ENCODE measurements around the gene GOLGA6A. TPM values are rescaled to one million over a fixed set of nuclear protein-coding genes. Genes with fewer than 3 reads are reported as not detected.

Gene GOLGA6A
- total and polyA plus RNA-seq, 9 of the 15 experiments (the other 6 are each of a cell fraction or from before 2014, with no cell fraction given) = not detected

DNA sequence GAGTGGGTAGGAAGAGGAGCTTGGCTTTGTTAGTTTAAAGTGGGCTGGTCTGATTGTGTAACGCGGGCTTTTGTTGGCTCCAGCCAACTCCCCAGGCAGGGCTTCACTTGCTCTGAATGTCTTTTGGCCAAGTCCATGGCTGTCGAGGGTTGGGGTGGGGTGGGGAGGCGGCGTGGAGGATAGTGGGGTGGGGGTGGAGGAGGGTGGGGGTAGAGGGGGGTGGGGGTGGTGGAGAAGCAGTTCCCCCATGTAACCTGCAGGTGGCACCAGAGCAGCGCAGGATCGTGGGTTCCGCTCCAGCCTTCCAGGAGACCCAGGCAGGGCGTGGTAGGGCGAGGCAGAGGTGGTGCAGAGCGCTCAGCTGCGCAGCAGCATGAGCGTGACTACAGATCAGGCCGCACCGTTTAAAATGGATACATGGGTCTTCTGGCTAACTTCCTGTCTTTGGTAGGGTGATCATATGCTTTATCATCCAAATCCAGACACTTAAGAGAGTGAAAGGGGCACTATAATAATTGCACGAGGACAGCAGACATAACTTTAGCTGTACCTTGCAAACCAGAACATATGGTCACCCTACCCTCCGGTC is 28.3 kb downstream of the GOLGA6A start (continued):
- peak in 1 of 3 experiments; percentile 22 for TF ChIP-seq YY1 (IDR thresholded peaks at IDR 0.05; ENCODE audit: borderline replicate concordance in 1 of 3, control insufficient read depth in 1 of 3, extremely low read depth in 1 of 3, insufficient read depth in 3 of 3, insufficient read length in 1 of 3, insufficient replicate concordance in 2 of 3, low read depth in 1 of 3, low read length in 2 of 3)
- TF ChIP-seq CCAR2 (IDR thresholded peaks at IDR 0.05; ENCODE audit: low read depth, low read length) = no peak

DNA sequence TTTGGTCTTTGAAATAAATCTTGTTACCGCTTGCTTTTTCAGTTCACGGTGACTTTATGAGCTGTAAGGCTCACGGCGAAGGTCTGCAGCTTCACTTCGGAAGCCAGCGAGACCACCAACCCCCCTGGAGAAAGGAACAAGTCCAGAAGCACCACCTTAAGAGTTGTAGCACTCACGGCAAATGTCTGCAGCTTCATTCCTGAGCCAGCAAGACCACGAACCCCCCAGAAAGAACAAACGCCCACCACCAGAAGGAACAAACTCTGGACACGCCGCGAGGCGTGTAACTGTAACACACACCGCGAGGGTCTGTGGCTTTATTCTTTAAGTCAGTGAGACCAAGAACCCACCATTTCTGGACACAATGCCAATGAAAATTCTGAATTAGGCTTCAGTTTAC is 28.8 kb downstream of the GOLGA6A start:
- H3K4me1 ChIP-seq (replicated peaks in 1 of 2; ENCODE audit: control insufficient read depth in 2 of 2, insufficient read depth in 2 of 2, low read length in 2 of 2) = peaks cover 0 to 3% of the 10 kb centered on the region in 2 experiments; a peak in 2 of 5 replicates
- ChIA-PET CTCF (ENCODE audit: low intra/inter-chr PET ratio) (interaction anchor here (2.1 kb wide), 1 partner anchor 268 kb away, joined by 17 read pairs; no protein-coding TSS in a partner anchor), POLR2A (interaction anchor here (1.5 kb wide), 1 partner anchor 9 kb away, joined by 4 read pairs; no protein-coding TSS in a partner anchor)
- H3K27ac ChIP-seq (ENCODE audit: extremely low read depth, low read depth, low read length) = no peak overlapping the region
- DNase-seq (ENCODE audit: extremely low read depth in 1 of 4, low spot score in 3 of 4) (no peak), FAIRE-seq (no peak), ATAC-seq (no peak)
- H3K4me3 ChIP-seq = no peak overlapping the region
- intact Hi-C loops (cut with micrococcal nuclease) = loop anchor here (5.0 kb wide), 2 partner anchors 81 to 269 kb away; no protein-coding TSS in a partner anchor
- H3K79me2 ChIP-seq (ENCODE audit: control insufficient read depth, insufficient read depth, low read length) = no peaks in the 10 kb centered on the region
- H3K36me3 ChIP-seq (ENCODE audit: control insufficient read depth, insufficient read depth, low read length) = no peaks in the 10 kb centered on the region
- no peak overlapping the region for H2AFZ ChIP-seq (ENCODE audit: low read depth, low read length)
- in situ Hi-C loops (cut with MboI) = loop anchor here (10.0 to 25.0 kb wide), 2 partner anchors 71 to 1391 kb away; partner anchors contain the start of gene GOLGA6B
- H3K4me2 ChIP-seq (ENCODE audit: insufficient read depth, low read length) = no peak overlapping the region
- TF ChIP-seq, protein P1, sequence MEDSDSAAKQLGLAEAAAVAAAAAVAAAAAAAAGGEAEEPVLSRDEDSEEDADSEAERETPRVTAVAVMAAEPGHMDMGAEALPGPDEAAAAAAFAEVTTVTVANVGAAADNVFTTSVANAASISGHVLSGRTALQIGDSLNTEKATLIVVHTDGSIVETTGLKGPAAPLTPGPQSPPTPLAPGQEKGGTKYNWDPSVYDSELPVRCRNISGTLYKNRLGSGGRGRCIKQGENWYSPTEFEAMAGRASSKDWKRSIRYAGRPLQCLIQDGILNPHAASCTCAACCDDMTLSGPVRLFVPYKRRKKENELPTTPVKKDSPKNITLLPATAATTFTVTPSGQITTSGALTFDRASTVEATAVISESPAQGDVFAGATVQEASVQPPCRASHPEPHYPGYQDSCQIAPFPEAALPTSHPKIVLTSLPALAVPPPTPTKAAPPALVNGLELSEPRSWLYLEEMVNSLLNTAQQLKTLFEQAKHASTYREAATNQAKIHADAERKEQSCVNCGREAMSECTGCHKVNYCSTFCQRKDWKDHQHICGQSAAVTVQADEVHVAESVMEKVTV (CRISPR knock-in tag; IDR thresholded peaks at IDR 0.05) = no peak
- TF ChIP-seq, protein P2, sequence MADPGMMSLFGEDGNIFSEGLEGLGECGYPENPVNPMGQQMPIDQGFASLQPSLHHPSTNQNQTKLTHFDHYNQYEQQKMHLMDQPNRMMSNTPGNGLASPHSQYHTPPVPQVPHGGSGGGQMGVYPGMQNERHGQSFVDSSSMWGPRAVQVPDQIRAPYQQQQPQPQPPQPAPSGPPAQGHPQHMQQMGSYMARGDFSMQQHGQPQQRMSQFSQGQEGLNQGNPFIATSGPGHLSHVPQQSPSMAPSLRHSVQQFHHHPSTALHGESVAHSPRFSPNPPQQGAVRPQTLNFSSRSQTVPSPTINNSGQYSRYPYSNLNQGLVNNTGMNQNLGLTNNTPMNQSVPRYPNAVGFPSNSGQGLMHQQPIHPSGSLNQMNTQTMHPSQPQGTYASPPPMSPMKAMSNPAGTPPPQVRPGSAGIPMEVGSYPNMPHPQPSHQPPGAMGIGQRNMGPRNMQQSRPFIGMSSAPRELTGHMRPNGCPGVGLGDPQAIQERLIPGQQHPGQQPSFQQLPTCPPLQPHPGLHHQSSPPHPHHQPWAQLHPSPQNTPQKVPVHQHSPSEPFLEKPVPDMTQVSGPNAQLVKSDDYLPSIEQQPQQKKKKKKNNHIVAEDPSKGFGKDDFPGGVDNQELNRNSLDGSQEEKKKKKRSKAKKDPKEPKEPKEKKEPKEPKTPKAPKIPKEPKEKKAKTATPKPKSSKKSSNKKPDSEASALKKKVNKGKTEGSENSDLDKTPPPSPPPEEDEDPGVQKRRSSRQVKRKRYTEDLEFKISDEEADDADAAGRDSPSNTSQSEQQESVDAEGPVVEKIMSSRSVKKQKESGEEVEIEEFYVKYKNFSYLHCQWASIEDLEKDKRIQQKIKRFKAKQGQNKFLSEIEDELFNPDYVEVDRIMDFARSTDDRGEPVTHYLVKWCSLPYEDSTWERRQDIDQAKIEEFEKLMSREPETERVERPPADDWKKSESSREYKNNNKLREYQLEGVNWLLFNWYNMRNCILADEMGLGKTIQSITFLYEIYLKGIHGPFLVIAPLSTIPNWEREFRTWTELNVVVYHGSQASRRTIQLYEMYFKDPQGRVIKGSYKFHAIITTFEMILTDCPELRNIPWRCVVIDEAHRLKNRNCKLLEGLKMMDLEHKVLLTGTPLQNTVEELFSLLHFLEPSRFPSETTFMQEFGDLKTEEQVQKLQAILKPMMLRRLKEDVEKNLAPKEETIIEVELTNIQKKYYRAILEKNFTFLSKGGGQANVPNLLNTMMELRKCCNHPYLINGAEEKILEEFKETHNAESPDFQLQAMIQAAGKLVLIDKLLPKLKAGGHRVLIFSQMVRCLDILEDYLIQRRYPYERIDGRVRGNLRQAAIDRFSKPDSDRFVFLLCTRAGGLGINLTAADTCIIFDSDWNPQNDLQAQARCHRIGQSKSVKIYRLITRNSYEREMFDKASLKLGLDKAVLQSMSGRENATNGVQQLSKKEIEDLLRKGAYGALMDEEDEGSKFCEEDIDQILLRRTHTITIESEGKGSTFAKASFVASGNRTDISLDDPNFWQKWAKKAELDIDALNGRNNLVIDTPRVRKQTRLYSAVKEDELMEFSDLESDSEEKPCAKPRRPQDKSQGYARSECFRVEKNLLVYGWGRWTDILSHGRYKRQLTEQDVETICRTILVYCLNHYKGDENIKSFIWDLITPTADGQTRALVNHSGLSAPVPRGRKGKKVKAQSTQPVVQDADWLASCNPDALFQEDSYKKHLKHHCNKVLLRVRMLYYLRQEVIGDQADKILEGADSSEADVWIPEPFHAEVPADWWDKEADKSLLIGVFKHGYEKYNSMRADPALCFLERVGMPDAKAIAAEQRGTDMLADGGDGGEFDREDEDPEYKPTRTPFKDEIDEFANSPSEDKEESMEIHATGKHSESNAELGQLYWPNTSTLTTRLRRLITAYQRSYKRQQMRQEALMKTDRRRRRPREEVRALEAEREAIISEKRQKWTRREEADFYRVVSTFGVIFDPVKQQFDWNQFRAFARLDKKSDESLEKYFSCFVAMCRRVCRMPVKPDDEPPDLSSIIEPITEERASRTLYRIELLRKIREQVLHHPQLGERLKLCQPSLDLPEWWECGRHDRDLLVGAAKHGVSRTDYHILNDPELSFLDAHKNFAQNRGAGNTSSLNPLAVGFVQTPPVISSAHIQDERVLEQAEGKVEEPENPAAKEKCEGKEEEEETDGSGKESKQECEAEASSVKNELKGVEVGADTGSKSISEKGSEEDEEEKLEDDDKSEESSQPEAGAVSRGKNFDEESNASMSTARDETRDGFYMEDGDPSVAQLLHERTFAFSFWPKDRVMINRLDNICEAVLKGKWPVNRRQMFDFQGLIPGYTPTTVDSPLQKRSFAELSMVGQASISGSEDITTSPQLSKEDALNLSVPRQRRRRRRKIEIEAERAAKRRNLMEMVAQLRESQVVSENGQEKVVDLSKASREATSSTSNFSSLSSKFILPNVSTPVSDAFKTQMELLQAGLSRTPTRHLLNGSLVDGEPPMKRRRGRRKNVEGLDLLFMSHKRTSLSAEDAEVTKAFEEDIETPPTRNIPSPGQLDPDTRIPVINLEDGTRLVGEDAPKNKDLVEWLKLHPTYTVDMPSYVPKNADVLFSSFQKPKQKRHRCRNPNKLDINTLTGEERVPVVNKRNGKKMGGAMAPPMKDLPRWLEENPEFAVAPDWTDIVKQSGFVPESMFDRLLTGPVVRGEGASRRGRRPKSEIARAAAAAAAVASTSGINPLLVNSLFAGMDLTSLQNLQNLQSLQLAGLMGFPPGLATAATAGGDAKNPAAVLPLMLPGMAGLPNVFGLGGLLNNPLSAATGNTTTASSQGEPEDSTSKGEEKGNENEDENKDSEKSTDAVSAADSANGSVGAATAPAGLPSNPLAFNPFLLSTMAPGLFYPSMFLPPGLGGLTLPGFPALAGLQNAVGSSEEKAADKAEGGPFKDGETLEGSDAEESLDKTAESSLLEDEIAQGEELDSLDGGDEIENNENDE (IDR thresholded peaks at IDR 0.05; ENCODE audit: low read depth, low read length) = no peak
- H4K20me1 ChIP-seq (replicated peaks; ENCODE audit: control insufficient read depth, insufficient read depth, low read length) = peaks cover 5% of the 10 kb centered on the region; the same call in 1 of the 2 replicates
- H3K9me1 ChIP-seq (ENCODE audit: control insufficient read depth, insufficient read depth, low read length) = no peaks in the 10 kb centered on the region
- H3K27me3 ChIP-seq (ENCODE audit: control insufficient read depth in 2 of 2, insufficient read depth in 2 of 2, low read length in 2 of 2) = peaks cover 0 to 5% of the 10 kb centered on the region in 2 experiments; a peak in 1 of 5 replicates
- no TSS peak for BruUV-seq (replicated peaks)
- no peak overlapping the region for H3K9ac ChIP-seq (ENCODE audit: insufficient read depth in 1 of 2, low read depth in 2 of 2, low read length in 2 of 2)
- WGBS (ENCODE audit: insufficient coverage, low coverage, missing lambda C conversion rate) = 59% methylated on average over 15 of the region's 15 CpGs
- no peaks in the 10 kb centered on the region for H3K9me3 ChIP-seq (replicated peaks; ENCODE audit: control insufficient read depth, insufficient read depth, low read depth, low read length)

Measured in K562 (cell line).